GM12878 (cell line): ENCODE results near the gene ROBO1. TPM values are rescaled to one million over a fixed set of nuclear protein-coding genes. Genes with fewer than 3 reads are reported as not detected.

ENCODE experiments used
- ATAC-seq: fragments of 200-7000 bp; cut with Tn5 transposase; 3 replicates; pipeline ENCODE4 v1.9.1; 2020; ENCODE audit warnings: mild to moderate bottlenecking, moderate library complexity
- BruUV-seq: library from RNA; stranded (reverse); fragments of 400-500 nt; replicated peaks from 2 replicates; lab custom pipeline; 2021; lab: Mats Ljungman, UMichigan
- CTCF ChIA-PET: fragments of 300-600 bp; sonication (Branson Sonifier 250); formaldehyde crosslinking; extraction: SDS; loops from one replicate; lab custom pipeline; 2021; ENCODE audit warnings: inconsistent platforms; lab: Yijun Ruan, JAX
- POLR2A ChIA-PET: fragments of 350-600 bp; formaldehyde crosslinking; extraction: SDS; loops from one replicate; lab custom pipeline; 2021; ENCODE audit warnings: inconsistent platforms; lab: Charles Lee
- RAD21 ChIA-PET: fragments of 300-600 bp; sonication (Branson Sonifier 250); formaldehyde crosslinking; loops from one replicate; lab custom pipeline; 2023; ENCODE audit warnings: antibody characterized with exemption; ENCODE audit not compliant: unreplicated experiment; lab: Charles Lee
- SMC1A ChIA-PET: fragments of 300-600 bp; sonication (Branson Sonifier 250); formaldehyde crosslinking; loops from one replicate; lab custom pipeline; 2023; ENCODE audit not compliant: unreplicated experiment, uncharacterized antibody; lab: Charles Lee
- DNase-seq: peaks from one replicate; pipeline ENCODE4 v3.0.0-alpha.2; 2011; ENCODE audit warnings: low read depth, low spot score
- FAIRE-seq: peaks from 3 replicates; lab custom pipeline; 2011; peaks lifted over from hg19 to GRCh38; lab: Jason Lieb, UNC
- H2AFZ ChIP-seq: 2 replicates; pipeline ENCODE4 v1.6.0; 2011; ENCODE audit warnings: low read depth, low read length, control low read depth; ENCODE audit not compliant: control insufficient read depth
- H3K27ac ChIP-seq: 2 replicates; pipeline ENCODE4 v1.5.1; 2011; ENCODE audit warnings: control low read depth; ENCODE audit not compliant: control insufficient read depth, insufficient read depth
- H3K27me3 ChIP-seq, 2 experiments: replicated peaks in 1 of 2; 2 replicates each; pipeline versions ENCODE4 v1.6.0 to v1.6.1; 2011; ENCODE audit warnings: low read length in 1 of 2; ENCODE audit not compliant: control insufficient read depth in 2 of 2, insufficient read depth in 2 of 2
- H3K36me3 ChIP-seq, 2 experiments: 2 replicates each; pipeline ENCODE4 v1.5.1; 2011; ENCODE audit warnings: low read length in 1 of 2; ENCODE audit not compliant: control insufficient read depth in 2 of 2, insufficient read depth in 2 of 2
- H3K4me1 ChIP-seq: 2 replicates; pipeline ENCODE4 v1.6.1; 2011; ENCODE audit warnings: mild to moderate bottlenecking, low read length, moderate library complexity, mixed read lengths; ENCODE audit not compliant: control insufficient read depth, insufficient read depth
- H3K4me2 ChIP-seq: 2 replicates; pipeline ENCODE4 v1.6.0; 2011; ENCODE audit warnings: control low read depth; ENCODE audit not compliant: control insufficient read depth, insufficient read depth
- H3K4me3 ChIP-seq: fragments of 200-600 bp; sonication (generic); 2 replicates; pipeline ENCODE4 v1.5.1; 2016
- H3K79me2 ChIP-seq: 2 replicates; pipeline ENCODE4 v1.6.0; 2011; ENCODE audit warnings: low read length; ENCODE audit not compliant: control insufficient read depth, insufficient read depth
- H3K9ac ChIP-seq: 2 replicates; pipeline ENCODE4 v1.8.0; 2011; ENCODE audit warnings: low read length, control low read depth, mixed read lengths; ENCODE audit not compliant: control insufficient read depth, insufficient read depth
- H3K9me3 ChIP-seq: replicated peaks from 3 replicates; pipeline ENCODE4 v1.5.1; 2011; ENCODE audit warnings: mild to moderate bottlenecking, low read length; ENCODE audit not compliant: control insufficient read depth, insufficient read depth
- H4K20me1 ChIP-seq: 2 replicates; pipeline ENCODE4 v1.6.0; 2011; ENCODE audit not compliant: control insufficient read depth, insufficient read depth
- ESRRA ChIP-seq: IDR thresholded peaks from 2 replicates; pipeline ENCODE4 v1.6.1; 2012; ENCODE audit warnings: mild to moderate bottlenecking, low read length, improper control_type of control experiment
- IKZF2 ChIP-seq, 2 experiments: fragments of 450-650 bp; IDR thresholded peaks; 2 replicates each; pipeline ENCODE4 v1.6.1; 2017; ENCODE audit warnings: mild to moderate bottlenecking in 2 of 2, moderate library complexity in 2 of 2
- JUNB ChIP-seq: IDR thresholded peaks from 2 replicates; pipeline ENCODE4 v1.6.1; 2016; ENCODE audit warnings: antibody characterized with exemption, mild to moderate bottlenecking
- MTA3 ChIP-seq: IDR thresholded peaks from 2 replicates; pipeline ENCODE4 v1.6.1; 2012; ENCODE audit warnings: low read length, inconsistent platforms, borderline replicate concordance
- MXI1 ChIP-seq: fragments of 150-350 bp; IDR thresholded peaks from 2 replicates; pipeline ENCODE4 v1.6.1; 2011; ENCODE audit warnings: low read depth, mild to moderate bottlenecking, inconsistent platforms, low read length, improper control_type of control experiment
- NFYA ChIP-seq: IDR thresholded peaks from 2 replicates; pipeline ENCODE4 v1.6.1; 2011; ENCODE audit warnings: low read depth, mild to moderate bottlenecking, low read length, improper control_type of control experiment, borderline replicate concordance
- SUPT20H ChIP-seq: IDR thresholded peaks from 2 replicates; pipeline ENCODE4 v1.6.1; 2011; ENCODE audit warnings: low read depth, mild to moderate bottlenecking, low read length, moderate library complexity, borderline replicate concordance; ENCODE audit not compliant: control insufficient read depth
- SUZ12 ChIP-seq: fragments of 200-600 bp; sonication (generic); IDR thresholded peaks from one replicate; pipeline ENCODE4 v1.6.1; 2018; ENCODE audit warnings: antibody characterized with exemption, mild to moderate bottlenecking; ENCODE audit not compliant: unreplicated experiment
- WGBS: methylation state at CpG from one replicate; pipeline ENCODE4 v1.1.6; 2016; ENCODE audit warnings: low lambda C conversion rate; ENCODE audit not compliant: insufficient replicate concordance, insufficient coverage; ENCODE audit errors: missing lambda C conversion rate; 5-methylcytosine and 5-hydroxymethylcytosine counted together
- in situ Hi-C: fragments of 300-500 bp; cut with MboI; formaldehyde crosslinking; loops from 9 replicates; pipeline ENCODE4 v1.14.3; 2018; ENCODE audit warnings: mixed read lengths
- intact Hi-C: fragments of 100-400 bp; cut with micrococcal nuclease; formaldehyde crosslinking; loops from one replicate; pipeline ENCODE4 v1.14.2; 2022; ENCODE audit not compliant: unreplicated experiment
- polyA plus RNA-seq, 11 experiments: library from polyadenylated mRNA; depleted of rRNA in 4 of 11; unstranded in 6 of 11; stranded (reverse) in 5 of 11; fragments of >200 nt; fragmentation: Nextera tagmentation in 4 of 11; fragmentation: Illumina TruSeq in 1 of 11; extraction: Ambion mirVana in 4 of 11; extraction: Trizol in 1 of 11; gene quantifications; 1 replicate in 1 of 11; 2 replicates in 10 of 11; pipeline versions ENCODE4 v1.2.1 to v1.2.3, GENCODE V29; 2011 to 2016; ENCODE audit warnings: inconsistent platforms in 2 of 11, missing spikeins in 2 of 11, low read depth in 1 of 11
- total RNA-seq, 4 experiments: library from RNA; depleted of rRNA in 3 of 4; stranded (reverse); fragments of >200 nt in 3 of 4; fragmentation: Illumina TruSeq in 1 of 4; extraction: Trizol in 1 of 4; gene quantifications; 2 replicates each; pipeline versions ENCODE4 v1.2.1 to v1.2.3, GENCODE V29; 2013 to 2021
- TF ChIP-seq, protein P1 (sequence below): IDR thresholded peaks from 2 replicates; pipeline ENCODE4 v1.6.1; 2012; ENCODE audit warnings: low read depth, low read length, improper control_type of control experiment
- TF ChIP-seq, protein P2 (sequence below): fragments of 450-650 bp; IDR thresholded peaks from 2 replicates; pipeline ENCODE4 v1.6.1; 2018; ENCODE audit warnings: borderline replicate concordance, mild to moderate bottlenecking; ENCODE audit not compliant: partially characterized antibody

ROBO1 gene
- total and polyA plus RNA-seq, 10 of the 15 experiments (the other 5 are each of a cell fraction or from before 2014, with no cell fraction given), result 0.29 to 46.5 (median 1.2) TPM

DNA sequence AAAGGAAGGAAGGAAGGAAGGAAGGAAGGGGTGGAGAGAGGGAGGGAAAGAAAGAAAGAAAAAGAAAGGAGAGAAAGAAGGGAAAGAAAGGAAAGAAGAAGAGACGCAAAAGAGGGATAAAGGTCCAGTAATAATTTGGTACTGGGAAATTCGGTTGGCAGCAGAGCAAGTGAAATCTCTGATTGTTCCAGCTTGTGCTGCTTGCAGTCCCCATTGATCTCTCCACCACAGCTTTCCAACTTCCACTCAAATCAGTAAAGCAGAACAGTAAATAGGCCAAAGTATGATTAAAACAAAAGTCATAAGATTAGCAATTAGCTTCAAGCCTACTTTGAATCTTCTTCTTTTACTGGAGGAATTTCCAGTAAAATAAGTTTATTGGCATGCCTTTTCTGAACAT lies 357.2 kb downstream of the ROBO1 start (continued):
- TF ChIP-seq, protein P1, sequence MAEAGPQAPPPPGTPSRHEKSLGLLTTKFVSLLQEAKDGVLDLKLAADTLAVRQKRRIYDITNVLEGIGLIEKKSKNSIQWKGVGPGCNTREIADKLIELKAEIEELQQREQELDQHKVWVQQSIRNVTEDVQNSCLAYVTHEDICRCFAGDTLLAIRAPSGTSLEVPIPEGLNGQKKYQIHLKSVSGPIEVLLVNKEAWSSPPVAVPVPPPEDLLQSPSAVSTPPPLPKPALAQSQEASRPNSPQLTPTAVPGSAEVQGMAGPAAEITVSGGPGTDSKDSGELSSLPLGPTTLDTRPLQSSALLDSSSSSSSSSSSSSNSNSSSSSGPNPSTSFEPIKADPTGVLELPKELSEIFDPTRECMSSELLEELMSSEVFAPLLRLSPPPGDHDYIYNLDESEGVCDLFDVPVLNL, result no peak
- TF ChIP-seq MXI1, result no peak
- TF ChIP-seq IKZF2 (IDR thresholded peaks at IDR 0.05), result no peak
- no peak for TF ChIP-seq JUNB

DNA sequence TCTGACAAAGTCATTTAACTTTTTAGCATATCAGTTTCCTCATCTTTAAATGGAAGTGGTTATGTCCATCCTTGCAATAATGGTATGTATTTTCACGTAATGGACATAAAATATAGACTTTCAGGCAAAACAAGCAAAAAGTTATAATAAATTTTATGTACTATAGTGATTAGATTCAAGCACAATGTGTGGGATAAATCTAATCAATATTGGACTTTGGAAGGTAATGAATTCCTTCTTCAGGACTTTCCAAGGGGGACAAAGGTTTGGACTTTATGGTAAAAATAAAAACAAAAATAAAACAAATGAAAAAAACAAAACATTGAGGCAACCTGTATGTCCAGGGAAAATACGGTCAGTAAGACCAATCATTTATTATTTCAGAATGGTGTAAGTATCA lies 357.7 kb downstream of the ROBO1 start:
- 46% methylated on average over 2 of the region's 2 CpGs for WGBS
- no peak for ATAC-seq
- Histone ChIP-seq H3K27me3 (no peaks in the 10 kb centered on the region), H3K9me3 (no peaks in the 10 kb centered on the region), H2AFZ (no peak overlapping the region), H3K27ac (no peak overlapping the region), H3K79me2 (no peaks in the 10 kb centered on the region), H3K4me3 (no peak overlapping the region), H3K9ac (no peak overlapping the region), H3K36me3 (no peaks in the 10 kb centered on the region), H4K20me1 (no peaks in the 10 kb centered on the region), H3K4me2 (no peak overlapping the region), H3K4me1 (no peaks in the 10 kb centered on the region)
- in situ Hi-C loops, result no loop called here
- TF ChIP-seq SUPT20H (no peak), MTA3 (no peak), NFYA (no peak), SUZ12 (no peak), ESRRA (no peak)
- TF ChIP-seq, protein P2, sequence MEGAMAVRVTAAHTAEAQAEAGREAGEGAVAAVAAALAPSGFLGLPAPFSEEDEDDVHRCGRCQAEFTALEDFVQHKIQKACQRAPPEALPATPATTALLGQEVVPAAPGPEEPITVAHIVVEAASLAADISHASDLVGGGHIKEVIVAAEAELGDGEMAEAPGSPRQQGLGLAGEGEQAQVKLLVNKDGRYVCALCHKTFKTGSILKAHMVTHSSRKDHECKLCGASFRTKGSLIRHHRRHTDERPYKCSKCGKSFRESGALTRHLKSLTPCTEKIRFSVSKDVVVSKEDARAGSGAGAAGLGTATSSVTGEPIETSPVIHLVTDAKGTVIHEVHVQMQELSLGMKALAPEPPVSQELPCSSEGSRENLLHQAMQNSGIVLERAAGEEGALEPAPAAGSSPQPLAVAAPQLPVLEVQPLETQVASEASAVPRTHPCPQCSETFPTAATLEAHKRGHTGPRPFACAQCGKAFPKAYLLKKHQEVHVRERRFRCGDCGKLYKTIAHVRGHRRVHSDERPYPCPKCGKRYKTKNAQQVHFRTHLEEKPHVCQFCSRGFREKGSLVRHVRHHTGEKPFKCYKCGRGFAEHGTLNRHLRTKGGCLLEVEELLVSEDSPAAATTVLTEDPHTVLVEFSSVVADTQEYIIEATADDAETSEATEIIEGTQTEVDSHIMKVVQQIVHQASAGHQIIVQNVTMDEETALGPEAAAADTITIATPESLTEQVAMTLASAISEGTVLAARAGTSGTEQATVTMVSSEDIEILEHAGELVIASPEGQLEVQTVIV, result no peak
- ChIA-PET SMC1A (no interaction called here), CTCF (interaction anchor here (1.1 kb wide), 1 partner anchor 26 kb away, joined by 3 read pairs; no protein-coding TSS in a partner anchor), POLR2A (no interaction called here), RAD21 (no interaction called here)
- DNase-seq, result no peak
- intact Hi-C loops, result no loop called here
- no peak for FAIRE-seq
- BruUV-seq, result no TSS peak
